Nephron (organoid): ENCODE data around the gene RPS2.
A peak's percentile ranks its signal among the peaks of the same experiment; 100 is the strongest.

Experiments used
- H3K27ac Mint-ChIP-seq, 3 experiments: 2 replicates each; pipeline ENCODE4 v1.8.0; 2020; ENCODE audit warnings: mixed read lengths in 3 of 3, mild to moderate bottlenecking in 2 of 3, moderate library complexity in 1 of 3
- H3K27me3 Mint-ChIP-seq: 2 replicates; pipeline ENCODE4 v1.8.0; 2021; ENCODE audit warnings: low read depth, mild to moderate bottlenecking, moderate library complexity, mixed read lengths
- H3K36me3 Mint-ChIP-seq: 2 replicates; pipeline ENCODE4 v1.8.0; 2020; ENCODE audit warnings: low read depth, mixed read lengths
- H3K4me1 Mint-ChIP-seq: 2 replicates; pipeline ENCODE4 v1.8.0; 2020; ENCODE audit warnings: mixed read lengths
- H3K4me3 Mint-ChIP-seq, 3 experiments: 2 replicates each; pipeline ENCODE4 v1.8.0; 2020; ENCODE audit warnings: mild to moderate bottlenecking in 3 of 3, mixed read lengths in 3 of 3, moderate library complexity in 2 of 3
- H3K9me3 Mint-ChIP-seq: 2 replicates; pipeline ENCODE4 v1.8.0; 2020; ENCODE audit warnings: mixed read lengths
- CTCF ChIP-seq, 3 experiments: fragments of 200-600 bp; sonication (generic); IDR thresholded peaks; one replicate each; pipeline ENCODE4 v1.5.0; 2021; ENCODE audit warnings: antibody characterized with exemption in 3 of 3; ENCODE audit not compliant: unreplicated experiment in 3 of 3

RPS2 gene

DNA sequence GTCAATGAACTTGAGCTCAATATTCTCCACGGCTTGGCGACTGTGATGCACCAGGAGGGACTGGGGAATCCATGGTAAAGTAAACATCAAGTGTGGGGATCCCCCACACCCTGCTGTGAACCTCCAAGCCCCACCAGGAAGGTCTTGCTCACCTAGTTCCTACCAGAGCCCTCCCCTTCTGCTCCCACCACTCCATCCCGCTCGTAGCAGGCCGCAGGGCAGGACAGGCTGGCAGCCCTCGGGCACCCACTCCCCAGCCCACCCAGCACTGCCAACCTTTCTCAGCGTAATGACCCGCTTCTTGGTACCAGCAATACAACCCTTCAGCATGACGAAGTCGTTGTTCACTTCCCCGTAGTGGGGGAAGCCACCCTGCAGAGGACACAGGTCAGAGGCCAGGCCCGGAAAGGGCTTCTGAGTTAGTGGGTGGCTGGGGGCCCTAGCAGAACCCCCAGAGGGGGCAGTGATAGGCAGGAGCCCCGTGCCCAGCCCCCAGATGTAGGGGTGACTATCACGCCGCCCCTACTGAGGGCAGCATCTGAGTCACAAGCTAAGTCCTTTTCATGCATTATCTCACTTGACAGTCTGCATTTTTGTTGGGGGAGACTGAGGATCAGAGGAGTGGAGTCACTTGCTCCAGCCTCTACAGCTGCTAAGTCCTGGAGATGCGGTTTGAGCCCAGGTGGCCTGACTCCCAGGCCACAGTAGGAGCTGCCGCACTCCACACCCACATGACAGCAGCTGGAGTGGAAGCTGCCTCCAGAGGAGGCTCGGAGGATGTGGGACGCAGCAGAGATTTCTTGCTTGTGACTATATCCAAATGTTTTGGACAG lies 18.9 kb downstream of the RPS2 start:
- peaks cover 6% of the 10 kb centered on the region for H3K4me1 Mint-ChIP-seq
- TF ChIP-seq CTCF (IDR thresholded peaks at IDR 0.05; ENCODE audit: unreplicated experiment in 3 of 3), result no peak
- no peak overlapping the region for H3K27ac Mint-ChIP-seq
- H3K36me3 Mint-ChIP-seq, result no peaks in the 10 kb centered on the region
- H3K9me3 Mint-ChIP-seq, result no peaks in the 10 kb centered on the region
- H3K4me3 Mint-ChIP-seq, result no peak overlapping the region
- no peaks in the 10 kb centered on the region for H3K27me3 Mint-ChIP-seq

- H3K9me3 Mint-ChIP-seq, result no peaks in the 10 kb centered on the region
- peak overlapping the region; percentile 65 to 93 (median 85) for H3K4me3 Mint-ChIP-seq
- TF ChIP-seq CTCF (IDR thresholded peaks at IDR 0.05; ENCODE audit: unreplicated experiment in 3 of 3), result no peak
- H3K36me3 Mint-ChIP-seq, result no peaks in the 10 kb centered on the region
- H3K27ac Mint-ChIP-seq, result peak overlapping the region in 2 of 3 experiments; percentile 40 to 55
- no peaks in the 10 kb centered on the region for H3K27me3 Mint-ChIP-seq
- peaks cover 6% of the 10 kb centered on the region for H3K4me1 Mint-ChIP-seq
Observed at GRCh38 chr16:1944612-1945199, 19.9 kb downstream of the RPS2 start.

DNA sequence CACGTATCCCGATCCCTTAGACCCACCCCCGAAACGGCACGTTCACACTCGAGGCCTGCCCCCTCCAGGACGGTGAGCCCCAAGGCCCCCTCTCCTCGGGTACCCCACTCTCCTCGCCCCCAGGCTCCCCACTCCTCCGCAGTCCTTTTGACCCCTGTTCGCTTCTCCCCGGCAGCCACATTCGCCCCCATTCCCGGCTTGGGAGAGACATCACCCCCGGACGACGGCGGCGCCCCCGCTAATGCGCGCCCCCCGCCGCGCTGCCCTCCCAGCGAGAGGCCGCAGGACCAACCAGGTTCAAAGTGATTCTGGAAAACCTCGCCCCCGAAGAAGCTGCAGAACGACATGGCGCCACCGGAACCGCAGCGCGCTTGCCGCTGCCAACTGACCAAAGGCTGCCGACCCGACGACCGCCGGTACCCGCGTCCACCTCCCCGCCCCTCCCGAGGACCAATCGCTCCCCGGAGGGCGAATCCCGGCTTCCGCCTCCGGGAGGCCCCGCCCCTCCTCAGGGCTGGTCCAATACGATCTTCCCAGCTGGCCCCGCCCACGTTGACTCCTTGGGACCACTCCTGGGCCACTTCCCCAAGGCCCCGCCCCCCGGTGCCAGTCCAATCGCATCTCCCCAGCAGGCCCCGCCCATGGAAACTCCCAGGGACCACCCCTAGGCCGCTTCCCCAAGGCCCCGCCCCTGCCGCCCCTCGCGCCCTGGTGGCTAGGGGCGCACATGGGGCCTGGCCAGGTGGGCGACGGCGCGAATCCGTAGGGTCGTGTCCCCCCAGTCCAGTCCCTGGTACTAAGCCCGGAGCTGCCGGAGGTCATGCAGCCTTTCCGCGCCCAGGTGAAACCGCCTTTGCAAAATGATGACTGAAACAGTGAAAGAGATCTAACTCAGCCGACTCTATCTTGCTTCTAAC lies 21.6 kb downstream of the RPS2 start, which contains the start of gene MSRB1:
Gene MSRB1, minus strand, starts transcription at position 390 of the 917 bp plus-strand sequence. Its CDS starts 43 bp downstream, at position 347.
- Mint-ChIP-seq H3K4me3 (peak within 1 kb of the TSS; percentile 85 to 93 (median 88)), H3K36me3 (peaks cover 5% of the 10 kb centered on the region)
- TF ChIP-seq CTCF (IDR thresholded peaks at IDR 0.05; ENCODE audit: unreplicated experiment in 3 of 3), result no peak

DNA sequence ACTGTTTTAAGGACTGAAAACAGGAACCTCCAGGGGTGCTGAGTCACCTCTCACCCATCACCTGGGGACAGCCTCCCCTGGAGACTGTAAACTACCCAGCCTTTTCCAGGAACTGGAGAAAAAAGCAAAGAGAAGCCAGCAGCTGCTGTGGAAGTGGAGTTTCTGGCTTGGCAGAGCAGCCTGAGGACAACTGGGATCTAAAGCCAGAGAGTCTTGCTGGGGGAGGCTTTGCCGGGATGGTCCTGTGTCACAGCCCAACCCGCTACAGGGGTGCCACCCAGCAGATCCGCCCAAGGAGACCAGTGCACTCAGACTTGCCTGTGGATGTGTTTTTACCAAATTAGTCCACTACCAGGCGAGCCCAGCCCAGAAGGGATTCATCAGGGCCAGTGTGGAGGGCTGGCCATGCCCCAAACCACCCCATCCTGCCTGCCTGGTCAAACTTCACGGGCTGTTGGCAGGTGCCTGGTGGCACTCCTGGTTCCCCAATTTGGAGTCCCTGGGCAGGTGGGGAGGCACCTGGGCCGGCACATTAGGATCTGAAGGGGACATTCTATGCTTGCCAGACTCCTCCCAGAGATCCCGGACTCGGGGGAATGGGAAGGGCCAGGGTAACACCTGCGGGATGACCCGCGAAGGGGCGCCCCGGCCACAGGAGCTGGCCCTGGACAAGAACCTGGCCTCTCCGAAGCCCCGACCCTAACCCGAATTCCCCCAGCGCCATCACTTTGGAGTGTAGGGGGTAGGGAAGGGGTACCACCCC lies 22.4 kb downstream of the RPS2 start:
- Mint-ChIP-seq H3K27ac (peak overlapping the region in 1 of 3 experiments; percentile 82), H3K4me3 (peak overlapping the region; percentile 85 to 93 (median 88)), H3K36me3 (peaks cover 8% of the 10 kb centered on the region), H3K9me3 (no peaks in the 10 kb centered on the region), H3K27me3 (no peaks in the 10 kb centered on the region), H3K4me1 (peaks cover 6% of the 10 kb centered on the region)
- no peak for TF ChIP-seq CTCF (IDR thresholded peaks at IDR 0.05; ENCODE audit: unreplicated experiment in 3 of 3)

More for the DNA sequence above, 21.6 kb downstream of the RPS2 start, which contains the start of gene MSRB1:
- no peaks in the 10 kb centered on the region for H3K27me3 Mint-ChIP-seq
- H3K27ac Mint-ChIP-seq, result peak within 1 kb of the TSS in 2 of 3 experiments; percentile 78 to 87
- H3K9me3 Mint-ChIP-seq, result no peaks in the 10 kb centered on the region
- peaks cover 6% of the 10 kb centered on the region for H3K4me1 Mint-ChIP-seq
